Hematopoietic multipotent progenitor cell treated with erythropoietin and hydrocortisone succinate and interleukin-3 and kit ligand, for 17 days (in vitro differentiated cells): Measurements from ENCODE around the gene PAX5.

Source experiments
- DNase-seq: peaks from one replicate; pipeline ENCODE4 v3.0.0-alpha.2; 2015; ENCODE audit warnings: low spot score

Gene PAX5

DNA sequence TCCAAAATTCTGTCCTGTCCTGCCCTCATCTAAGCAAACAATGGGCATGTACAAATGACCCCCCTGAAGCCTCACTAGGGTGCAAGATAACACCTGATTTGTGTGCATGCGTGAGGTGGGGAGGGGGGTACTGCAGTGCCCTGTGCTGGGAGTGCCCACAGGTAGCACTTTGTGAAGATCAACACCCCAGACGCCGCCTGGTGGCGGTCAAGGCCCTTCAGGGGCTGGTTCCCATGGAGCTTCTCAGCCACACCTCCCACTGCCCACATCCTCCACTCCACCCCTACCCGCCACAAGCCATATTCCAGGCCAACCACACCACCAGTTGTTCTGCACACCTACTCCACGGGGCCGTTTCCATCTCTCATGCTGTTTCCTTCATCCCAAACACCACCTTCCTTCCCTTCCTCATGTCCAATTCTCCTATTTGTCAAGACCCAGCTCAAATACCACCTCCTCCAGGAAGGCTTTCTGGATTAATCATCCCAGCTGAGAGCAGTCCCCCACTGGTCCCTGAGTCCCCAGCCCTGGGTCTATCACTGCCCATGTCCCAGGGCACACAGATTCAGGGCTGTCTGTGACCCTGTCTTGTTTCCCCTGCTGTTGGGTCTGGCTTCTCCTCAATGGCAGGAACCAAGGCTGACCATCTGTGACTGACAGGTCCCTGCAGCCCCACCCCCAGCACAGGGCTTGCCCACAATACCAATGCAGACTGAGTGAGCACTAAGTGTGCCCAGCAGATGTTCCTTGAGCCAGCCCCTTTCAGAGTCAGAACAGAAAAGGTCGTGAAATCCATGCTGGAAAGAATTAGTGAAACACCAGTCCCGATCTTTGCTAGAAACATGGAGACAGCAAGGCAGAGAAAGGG, 178.4 kb downstream of the PAX5 start:
- no peak for DNase-seq

DNA sequence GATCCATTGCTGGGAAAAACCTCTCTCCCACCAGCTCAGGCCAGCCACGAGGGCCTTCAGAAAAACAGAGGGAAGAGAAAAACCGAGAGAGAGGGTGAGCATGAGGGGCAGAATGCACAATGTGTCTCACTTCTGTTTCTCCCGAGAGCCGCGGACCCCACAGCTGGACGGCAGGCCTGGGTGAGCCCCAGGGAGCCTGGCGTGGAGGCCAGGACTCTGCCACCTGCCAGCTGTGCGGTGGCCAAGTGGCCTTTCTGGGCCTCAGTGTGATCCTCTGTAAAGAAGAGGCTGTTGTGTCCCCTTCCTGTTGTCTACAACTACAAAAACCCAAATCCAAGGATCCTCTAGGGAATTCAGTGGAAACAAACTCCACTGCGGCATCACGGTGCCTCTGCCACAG, 179.3 kb downstream of the PAX5 start:
- no peak for DNase-seq

DNA sequence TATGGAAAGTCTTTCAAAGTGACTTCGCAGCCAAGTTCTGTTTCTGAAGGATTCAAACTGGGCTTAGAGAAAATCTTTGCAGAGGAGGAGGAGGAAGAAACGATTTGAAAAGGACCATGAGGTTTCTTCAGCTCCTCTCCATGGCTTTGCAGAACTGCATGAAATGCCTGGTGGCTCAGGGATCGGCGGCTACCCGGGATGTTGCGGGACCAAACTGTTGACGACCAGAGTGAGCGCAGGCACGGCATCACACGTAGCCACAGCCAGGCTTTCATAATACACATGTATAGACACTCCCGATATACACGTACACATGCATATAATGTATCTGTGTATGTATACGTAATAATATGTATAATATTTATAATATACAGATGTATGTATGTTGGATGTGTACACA, 180.0 kb downstream of the PAX5 start:
- no peak for DNase-seq

DNA sequence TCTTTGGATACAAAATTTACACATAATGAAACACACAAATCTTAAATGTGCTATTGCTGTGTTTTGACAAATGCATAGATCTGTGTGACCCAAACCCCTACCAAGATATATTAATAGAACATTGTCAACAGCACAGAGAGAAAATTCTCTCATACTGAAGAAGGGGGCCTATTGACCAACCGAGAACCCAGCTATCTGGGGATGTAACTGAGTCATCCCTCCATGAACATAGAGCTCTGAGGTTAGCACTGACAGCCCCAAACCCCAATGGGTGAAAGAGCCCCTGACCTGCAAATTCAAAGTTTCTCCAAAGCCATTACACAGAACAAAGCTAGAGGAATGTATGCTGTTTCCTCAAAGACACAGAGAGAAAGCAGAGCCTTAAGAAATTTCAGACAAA, 180.8 kb downstream of the PAX5 start:
- DNase-seq, result no peak

DNA sequence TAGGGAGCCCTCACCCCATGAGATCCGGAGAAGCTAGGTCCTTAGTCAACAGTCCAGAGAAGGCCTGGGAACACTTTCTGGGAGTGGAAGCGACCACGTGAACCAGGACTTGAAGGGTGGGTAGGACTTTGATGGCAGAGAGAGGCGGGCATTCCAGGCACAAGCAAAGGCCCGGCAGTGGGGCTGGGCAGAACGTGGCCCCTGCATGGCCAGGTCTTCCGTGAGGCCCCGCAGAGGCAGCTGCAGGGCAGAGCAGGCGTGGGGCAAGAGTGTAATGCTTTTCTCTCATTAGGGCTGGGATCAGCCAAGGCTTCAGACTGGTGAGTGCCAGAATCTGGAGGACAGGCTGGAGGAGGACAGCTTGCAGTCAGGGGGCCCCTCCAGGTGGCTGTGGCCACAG, 184.1 kb downstream of the PAX5 start:
- DNase-seq, result no peak

DNA sequence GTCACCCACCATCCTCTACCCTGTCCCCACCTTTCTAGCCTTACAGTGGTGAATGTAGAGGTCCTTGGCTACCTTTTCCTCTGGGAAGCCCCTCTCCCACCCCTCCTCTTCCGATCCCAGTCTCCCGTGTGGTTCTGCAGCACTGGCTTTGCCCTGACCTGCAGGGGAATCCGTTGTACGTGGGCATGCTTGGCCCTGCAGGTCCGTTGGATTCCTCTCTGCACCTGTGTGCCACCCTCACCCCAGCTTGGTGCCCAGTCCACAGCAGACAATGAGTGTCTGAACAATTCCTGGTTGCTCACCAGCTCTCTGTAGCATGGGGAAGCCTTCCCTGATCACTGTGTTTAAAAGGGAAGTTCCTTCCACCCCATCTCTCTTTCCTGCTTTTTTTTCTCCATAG, 185.1 kb downstream of the PAX5 start:
- no peak for DNase-seq

DNA sequence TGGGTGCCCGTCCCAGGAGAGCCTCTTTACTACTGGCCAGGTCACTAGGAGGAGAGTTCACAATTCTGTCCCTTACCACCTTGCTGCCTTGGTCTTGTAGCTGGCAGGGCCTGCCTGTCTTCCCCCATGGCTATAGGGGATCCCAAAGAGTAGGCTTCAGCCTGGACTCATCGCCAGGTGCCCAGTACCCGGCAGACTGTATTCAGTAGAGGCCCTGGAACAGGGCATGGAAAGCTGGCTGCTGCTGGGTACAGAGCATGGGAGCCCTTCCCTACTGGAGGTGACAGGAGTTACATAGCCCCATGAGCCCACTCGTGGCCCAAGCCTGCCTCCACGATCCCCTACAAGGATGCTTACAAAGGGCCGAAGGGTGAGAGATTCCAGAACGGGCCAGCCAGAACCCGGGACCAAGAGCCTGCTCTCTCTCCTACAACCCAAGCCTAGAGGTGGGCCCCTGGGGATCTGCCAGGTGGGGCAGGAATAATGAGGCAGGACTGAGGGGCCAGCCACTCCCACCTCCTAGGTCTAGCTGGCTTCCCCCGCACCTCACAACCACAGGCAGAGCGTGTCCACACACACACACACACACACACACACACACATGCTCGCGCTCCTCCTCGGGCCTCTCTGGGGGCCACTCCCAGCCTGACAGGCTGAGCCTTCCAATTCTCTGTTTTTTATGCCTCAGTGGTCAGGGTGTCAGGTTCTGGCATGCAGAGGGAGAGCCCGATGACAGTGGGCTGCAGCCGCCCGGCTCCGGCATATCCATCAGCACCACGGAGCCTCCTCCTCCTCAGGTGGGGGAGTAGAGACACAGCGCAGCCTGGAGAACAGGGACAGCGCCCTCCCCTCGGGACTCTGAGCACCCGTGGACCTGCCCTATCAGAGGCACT, 186.0 kb downstream of the PAX5 start:
- no peak for DNase-seq

DNA sequence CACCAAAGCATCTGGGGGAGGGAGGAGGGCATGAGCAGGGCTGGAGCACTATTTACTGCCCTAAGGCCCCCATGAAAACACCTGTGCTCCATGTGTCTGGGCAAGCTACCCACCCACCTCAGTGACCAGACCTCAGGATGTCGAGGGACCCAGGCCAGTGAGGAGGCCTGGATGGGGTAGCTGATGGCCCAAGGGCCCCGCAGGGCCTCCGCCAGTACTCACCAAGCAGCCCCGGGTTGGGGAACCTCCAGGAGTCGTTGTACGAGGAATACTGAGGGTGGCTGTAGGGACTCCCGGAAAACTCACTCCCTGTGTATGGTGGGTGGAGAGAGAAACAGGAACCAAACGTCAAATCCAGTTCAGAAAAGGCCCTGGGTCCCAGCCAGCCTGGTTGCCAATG, 187.4 kb downstream of the PAX5 start:
- no peak for DNase-seq

DNA sequence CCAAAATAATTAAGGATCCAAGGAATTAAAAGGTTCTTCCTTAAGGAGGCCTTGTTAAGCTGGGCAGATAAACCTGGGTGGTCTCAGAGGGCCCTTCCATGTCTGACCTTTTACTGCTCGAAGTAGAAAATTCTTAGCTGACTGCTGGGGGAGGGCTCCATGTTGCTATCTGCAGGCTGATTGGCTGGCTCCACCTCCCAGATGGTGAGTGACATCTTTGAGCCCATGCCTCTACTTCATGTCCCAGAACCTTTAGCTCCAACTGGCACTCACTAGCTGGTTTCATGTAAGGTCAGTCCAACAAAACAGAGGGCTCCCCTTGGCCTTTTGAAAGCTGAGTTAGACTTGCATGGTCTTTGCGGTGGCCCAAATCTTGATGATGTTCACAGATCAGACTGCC, 188.2 kb downstream of the PAX5 start:
- no peak for DNase-seq

DNA sequence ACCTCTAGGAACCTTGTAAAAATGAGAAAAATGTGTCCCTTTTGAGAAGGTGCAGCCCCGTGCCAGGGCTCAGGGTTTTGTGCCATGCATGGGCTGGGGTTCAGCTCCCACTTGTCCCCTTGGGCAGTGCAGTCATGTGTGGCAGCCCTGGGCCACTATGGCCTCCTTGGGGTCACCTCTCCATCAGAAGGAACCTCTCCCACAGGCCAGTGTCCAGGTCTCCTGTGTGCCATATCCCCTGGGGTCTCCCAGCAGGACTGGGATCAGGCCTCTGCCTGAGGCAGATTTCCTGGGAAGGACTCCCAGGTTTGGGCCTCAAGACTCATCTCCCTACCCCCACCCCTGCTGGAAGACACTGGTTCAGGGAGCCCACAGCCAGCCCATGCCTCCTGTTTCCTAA, 189.1 kb downstream of the PAX5 start:
- no peak for DNase-seq

DNA sequence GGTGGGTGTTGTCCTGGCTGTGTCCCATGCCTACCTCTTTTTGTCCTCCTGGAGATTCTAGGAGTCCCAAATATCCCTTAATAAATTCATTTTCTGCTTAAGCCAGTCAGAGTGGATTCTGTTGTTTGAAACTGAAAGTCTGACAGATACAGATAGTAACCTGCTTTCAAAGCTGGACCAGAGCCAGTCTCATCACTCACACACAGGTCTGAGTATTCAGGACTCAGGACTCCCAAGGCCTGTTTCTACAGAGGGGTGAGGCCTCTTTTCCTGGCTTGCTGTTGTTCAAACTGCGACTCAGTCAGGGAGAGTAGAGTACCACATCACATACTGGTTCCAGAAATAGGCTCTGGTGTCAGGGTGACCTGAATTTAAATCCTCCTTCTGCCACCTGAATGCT, 190.1 kb downstream of the PAX5 start:
- DNase-seq, result no peak

DNA sequence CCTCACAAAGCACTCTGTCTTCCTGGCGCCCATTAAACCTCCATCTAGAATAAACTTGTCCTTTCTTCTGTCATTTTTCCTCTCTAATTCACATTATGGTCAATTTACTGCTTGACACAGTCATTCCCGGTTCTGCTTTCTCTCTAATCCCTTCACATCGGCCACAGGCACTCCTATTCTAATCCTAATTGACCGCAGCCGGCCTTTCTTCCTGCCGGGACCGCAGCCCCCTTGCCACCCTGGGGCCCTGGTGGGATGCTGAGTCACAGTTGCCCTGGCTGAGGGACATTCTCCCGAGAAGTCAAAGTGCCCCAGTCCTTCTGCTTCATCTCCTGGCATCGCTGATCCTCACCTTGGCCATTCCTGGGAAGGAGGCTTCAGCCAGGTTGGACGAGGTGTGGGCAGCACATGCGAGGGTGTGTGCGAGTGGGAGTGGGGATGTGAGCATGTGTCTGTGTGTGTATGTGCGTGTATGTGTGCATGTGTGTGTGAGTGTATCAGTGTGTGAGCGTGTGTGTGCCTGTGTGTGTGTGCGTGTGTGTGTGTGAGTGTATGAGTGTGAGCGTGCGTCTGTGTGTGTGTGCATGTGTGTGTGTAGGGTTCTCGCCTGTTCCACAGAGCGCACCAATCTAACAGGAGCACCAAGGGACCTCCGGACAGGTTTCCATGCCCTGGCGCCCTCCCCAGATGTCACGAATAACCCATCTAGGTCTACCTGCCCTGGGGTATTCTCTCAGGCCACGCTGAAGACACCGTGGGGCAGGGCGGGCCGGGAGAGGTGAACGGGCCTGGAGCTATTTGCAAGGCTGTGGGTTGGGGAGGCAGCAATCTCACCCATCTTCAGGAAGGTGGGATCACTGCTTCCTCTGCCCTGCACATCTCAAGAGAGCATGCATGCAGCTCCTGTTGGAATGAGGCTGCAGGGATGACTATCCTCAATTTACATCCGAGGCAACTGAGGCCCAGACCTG, 191.2 kb downstream of the PAX5 start:
- no peak for DNase-seq

DNA sequence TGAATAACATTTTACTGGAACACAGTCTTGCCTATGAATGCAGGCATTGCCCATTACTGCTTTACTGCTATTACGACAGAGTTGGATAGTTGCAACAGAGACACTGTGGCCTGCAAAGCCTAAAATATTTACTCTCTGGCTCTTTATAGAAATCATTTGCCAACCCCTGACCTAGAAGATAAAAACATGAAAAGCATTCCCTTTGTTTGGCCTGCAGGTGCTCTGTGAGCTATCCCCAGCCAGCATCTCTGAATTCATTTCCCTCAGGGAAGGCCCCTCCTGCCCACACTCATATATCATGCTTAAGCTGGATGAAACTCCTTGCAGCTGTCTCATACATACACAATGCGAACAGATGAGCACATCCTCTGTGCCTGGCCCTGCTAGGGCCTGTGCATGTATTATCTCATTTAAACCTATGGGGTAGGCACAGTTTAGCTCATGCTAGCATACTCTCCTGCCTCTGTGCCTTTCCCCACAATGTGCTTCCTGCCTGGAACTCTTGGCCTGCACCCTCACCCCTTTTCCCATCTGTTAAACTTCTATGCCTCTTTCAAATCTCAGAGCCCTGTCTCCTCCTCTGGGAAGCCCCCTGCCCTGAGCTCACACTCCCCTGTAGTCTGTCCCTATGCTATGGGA, 193.1 kb downstream of the PAX5 start:
- DNase-seq, result no peak

DNA sequence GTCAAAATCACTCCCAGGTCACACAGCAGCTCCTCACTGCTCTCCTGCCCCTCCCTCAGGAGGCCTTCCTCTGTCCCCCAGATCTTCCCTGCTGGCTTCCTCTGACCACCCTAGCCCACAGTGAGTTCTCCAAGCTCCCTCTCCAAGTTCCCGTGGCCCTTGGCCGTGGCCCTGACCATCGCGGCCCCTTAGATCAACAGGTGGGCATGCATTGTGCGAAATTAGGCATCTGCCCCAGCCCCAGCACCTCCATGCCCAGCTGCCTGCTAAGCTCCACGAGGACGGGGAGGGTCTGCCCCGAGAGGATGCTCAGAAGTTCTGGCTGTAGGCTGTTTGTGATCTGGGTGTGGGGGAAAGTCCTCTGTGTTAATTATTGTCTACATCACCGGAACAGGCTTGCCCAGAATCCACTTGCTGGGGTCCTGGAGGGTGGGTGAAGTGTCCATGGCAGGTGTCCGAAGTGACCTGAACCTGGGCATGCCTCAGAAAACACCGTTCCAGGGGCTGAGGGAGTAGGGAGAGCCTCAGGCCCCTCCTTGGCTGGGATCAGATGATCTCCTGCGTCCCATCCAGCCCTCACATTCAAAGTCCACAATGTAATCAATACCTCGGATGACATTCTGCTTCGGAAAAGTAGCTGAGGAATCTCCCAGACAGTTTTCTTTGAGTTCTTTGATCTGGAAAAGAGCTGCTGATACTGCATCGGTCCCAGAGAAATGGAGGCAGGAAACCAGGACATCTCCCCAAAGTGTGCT, 194.8 kb downstream of the PAX5 start:
- no peak for DNase-seq

DNA sequence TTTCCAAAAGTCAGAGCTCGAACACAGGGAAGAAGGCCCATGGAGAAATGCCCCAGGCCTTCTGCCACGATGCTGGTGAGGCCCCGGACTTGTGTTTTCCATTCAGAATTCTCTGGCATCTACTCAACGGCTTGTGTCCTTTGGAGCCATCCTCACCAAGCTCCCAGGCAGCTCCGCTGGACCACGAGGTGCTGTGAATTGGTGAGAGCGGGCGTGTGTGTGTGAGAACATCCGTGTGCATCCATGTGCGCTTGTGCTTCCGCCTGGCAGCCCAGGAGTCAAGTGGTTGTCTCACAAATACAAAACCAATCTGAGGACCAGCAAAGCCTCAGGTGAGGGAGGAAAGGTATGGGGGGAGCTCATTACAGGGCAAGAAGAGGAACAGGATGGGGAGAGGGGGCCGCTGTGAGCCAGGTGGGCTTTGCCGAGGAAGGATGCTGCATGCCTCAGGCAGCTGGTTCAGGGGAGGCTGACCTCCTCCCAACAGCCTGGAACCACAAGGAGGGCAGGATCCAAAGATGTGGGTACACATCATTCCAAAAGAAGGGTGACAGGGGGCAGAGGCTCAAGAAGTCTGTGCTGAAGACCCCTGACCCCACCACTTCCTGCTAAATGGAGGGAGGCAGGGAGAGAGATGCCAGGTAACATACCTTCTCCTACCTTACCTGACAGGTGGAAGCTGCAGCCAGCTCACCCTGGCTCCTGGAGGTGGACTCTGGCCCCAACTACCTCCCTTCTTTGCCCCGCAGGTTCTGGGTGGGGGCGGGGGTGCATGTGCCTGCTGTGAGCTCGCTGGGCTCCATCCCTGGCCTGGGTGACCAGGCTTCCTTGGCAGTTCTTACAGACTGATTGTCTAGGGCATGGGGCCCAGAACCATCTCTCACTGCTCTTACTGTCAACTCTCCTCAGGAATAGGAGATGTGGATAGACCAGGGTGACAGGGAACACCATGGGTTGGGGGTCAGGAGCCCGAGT, 196.3 kb downstream of the PAX5 start:
- no peak for DNase-seq

DNA sequence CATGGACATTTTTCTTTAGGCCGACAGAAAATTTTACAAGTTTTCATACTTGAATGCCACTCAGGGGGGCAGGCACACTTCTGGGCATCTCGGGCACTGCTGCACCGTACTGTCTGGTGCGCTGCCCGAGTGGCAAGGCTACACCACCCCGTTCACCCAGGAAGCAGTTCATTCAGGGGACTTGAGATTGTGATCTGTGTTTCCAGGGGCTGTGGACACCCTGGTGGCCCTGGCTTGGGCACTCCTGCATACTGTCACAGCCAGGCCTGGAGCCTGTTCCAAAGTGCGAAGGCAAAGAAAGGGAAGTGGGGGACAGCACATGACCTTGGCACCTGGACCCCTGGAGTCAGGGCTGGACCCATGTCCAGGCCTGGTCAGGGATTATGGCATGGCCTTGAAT, 197.6 kb downstream of the PAX5 start:
- DNase-seq, result no peak

DNA sequence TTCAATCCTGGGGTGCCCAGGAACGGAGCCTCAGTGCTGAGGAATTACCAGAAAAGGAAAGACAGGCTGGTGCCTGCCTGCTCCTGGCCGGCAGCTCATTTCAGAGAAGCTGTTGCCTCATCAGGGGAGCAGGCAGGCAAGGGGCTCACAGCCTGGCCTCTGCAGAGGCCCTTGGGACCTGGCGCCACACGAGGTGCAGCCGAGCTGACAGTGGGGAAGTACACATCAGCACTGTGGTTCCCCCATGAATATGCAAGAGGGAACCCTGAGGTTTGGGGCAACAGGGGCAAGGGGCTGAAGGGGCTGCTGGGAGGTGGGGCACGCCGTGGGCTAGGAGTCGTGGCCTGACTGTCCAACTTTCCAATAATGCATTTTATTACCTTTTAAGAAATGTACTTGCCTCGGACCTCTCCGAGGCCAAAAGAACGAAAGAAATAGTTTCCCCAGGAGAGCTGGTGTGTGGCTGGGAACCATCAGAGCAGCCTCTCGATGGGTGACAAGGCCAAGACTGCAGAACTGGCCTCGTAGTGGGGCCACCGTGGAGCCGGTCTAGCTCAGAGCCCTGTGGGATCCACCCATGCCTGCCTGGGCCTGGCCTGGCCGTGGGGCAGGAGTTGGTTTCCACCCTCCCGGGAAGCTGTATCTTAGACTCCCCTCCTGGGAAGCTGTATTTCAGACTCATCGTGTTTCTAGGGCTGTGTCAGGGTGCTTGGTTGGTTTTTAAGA, 198.6 kb downstream of the PAX5 start:
- DNase-seq, result no peak

DNA sequence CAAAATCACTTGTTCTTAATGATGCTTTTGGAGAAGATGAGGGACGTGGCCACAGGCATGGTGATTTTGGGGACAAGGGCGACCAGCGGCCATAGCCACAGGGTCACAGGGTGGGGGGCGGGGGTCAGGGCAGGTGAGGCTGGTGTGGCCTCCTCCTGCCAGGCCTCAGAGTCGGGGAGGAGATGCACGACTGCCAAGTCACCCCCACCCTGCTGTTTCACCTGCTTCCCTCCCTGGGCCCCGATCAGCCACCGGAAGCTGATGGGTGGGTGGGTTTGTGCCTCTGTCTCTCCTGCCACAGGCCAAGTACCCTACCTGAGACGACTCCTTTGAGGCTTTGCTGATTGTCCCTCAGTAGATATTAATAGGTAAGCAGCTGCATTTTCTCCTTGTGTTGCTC, 199.3 kb downstream of the PAX5 start:
- DNase-seq, result no peak

DNA sequence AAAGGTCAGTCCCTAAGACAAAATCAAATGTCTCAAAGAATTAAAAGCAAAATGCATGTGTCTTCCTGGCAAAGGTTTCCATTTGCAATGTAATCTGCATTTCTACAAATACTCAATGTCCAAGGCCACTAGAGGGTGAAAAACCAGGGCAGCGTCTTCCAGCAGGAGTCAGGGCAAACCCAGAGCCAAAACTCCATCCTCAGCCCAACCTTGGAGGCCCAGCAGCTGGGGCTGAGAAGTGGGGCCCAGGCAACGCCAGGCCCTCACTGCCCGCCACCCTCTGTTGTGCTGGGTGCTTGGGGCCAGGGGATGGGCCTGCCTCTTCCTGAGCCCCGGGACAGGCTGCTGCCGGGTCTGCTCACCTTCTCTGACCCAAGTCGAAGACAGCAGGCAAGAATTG, 200.1 kb downstream of the PAX5 start:
- DNase-seq, result no peak
